GM21786 (cell line): Measurements from ENCODE around the gene TTC34.

Experiments used
- ATAC-seq: cut with Tn5 transposase; IDR thresholded peaks from one replicate; pipeline ENCODE4 v1.9.1; 2021; ENCODE audit not compliant: unreplicated experiment

Gene TTC34

DNA sequence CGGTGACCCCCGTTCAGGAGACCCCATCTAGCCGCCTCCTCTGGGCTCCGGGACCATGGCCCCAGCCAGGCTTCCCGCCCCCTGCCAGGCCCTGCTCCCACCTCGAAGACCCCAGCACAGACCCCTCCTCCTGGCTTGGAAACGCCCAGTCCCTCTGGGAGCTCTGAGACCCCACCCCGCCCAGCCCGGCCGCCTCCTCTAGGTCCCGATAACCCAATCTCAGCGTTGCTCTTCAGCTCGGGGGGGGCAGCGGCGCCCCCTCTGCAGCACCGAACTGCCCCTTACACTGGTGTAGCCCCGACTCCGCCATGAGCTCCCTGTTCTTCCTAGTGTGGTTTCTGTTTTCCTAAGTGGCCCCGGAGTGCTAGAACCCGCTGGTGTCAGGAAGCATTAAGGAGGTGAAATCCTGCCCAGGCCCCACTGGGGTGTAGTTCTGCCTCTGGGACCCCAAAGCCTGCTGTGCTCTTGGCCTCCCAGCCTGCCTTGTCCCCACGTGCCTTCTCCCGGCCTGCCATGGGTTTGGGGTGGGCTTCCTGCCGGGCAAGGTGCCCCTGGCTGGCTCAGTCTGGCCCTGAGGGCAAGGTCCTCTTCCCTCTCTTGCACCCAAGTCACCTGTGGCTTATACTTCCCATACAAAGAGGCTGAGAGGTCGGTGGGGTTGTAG, 157.9 kb downstream of the TTC34 start:
- ATAC-seq, result no peak

DNA sequence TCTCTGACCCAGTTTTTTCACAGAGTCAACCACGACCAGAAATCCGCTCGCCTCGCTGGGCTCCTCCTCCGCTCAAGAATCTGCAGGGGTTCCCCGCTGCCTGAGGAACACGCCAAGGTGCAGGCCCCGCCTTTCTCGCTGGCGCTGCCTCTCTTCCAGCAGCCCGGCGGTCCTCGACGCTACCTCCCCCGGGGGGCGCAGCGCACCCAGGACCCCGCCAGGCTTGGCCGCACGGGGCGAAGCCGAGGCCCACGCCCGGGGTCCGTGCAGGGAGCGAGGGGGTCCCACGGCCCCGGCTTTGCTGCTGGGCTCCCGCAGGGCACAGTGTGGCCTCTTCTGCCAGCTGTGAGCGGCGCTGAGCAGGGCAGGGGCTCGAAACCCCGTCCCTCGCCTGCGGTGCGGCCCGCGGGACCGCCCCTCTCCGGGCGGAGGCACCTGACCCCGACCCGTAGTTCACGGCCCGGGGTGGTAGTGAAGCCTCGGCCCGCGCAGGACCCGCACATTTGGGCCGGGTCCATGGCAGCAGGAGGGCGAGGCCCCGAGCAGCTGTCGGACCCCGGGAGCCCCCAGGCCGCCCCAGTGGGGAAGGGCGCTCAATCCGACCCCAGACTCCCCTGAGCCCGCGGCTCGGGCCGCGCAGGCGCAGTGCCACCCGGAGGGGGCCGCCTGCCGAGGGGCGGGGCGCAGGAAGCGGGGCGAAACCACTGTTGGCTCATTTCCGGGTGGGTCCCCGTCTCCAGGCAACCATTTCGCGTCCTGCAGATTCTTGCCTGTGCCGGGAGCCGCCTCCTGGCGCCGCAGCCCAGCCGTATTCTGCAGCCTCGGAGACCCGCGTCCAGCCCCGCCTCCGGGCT, 158.7 kb downstream of the TTC34 start:
- ATAC-seq, result peak; percentile 77

DNA sequence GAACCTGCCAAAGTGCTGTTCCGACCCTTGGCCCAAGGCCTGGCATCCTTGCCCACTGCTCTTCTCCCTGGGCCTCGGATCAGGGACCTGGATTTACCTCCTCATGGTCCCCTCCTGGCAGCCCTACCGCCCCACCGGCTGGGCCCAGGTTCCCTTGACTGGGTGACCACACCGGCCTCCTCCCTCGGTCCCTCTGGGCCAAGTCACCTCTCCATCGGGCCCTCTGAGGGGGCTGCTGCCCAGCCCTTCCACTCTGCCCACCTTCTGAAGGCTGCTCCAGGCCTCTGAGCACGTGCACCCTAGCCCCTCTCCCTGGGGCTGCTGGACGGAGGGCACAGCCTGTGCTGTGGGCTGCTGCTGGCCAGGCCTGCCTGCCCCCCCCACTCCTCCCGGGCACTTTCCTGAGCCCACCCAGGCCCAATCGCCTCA, 159.3 kb downstream of the TTC34 start:
- no peak for ATAC-seq

DNA sequence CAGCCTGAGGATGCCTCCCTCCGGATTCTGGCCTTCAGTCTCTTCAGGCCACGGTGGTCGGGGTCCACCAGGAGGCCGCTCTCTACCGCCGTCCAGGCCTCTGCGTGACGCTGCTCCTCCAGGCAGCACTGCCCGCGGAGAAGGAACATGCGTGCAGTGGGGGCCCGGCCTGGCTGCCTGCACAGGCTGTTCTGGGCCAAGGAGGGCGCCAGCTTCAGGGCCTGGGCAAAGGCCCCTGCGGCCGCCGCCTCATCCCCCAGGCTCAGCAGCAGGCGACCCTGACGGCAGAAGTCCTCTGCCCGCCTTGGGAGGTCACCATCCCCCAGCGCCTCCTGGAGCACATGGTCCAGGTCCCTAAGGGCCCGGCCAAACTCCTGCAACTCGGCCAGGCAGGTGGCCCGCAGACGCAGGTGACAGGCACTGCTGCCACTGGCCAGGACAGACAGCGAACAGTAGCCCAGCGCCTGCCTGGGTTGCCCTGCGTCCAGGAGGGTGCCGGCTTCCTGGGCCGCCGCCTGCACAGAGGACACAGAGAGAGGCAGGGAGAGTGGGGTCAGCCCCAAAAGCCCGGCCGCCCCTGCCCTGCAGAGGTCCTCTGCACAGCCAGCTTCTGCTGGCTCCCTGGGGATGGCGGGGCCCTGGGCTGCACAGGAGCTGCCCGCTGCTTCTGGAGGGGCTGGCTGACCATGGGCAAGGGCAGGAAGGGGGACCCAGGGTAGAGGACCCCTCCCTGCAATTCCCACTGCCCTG, 159.9 kb downstream of the TTC34 start:
- ATAC-seq, result no peak

DNA sequence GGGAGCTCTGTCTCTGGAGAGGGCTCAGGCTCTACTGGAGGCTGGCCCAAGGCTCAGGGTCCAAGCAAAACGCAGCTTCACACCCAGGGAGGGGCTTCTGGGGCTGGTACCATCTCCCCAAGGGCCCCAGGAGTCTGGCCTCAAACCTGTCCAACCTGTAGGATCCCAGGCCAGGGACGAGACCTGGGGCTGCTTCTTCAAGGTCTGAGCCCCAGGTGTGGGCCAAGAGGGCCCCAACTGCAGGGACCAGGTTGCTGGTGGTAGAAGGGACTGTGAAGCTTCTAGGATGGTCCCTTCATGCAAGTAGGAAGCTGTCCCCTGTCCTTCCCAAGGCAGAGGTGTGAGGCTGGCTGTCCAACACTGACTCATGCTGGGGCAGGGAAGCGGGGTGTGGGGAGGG, 160.9 kb downstream of the TTC34 start:
- ATAC-seq, result no peak

DNA sequence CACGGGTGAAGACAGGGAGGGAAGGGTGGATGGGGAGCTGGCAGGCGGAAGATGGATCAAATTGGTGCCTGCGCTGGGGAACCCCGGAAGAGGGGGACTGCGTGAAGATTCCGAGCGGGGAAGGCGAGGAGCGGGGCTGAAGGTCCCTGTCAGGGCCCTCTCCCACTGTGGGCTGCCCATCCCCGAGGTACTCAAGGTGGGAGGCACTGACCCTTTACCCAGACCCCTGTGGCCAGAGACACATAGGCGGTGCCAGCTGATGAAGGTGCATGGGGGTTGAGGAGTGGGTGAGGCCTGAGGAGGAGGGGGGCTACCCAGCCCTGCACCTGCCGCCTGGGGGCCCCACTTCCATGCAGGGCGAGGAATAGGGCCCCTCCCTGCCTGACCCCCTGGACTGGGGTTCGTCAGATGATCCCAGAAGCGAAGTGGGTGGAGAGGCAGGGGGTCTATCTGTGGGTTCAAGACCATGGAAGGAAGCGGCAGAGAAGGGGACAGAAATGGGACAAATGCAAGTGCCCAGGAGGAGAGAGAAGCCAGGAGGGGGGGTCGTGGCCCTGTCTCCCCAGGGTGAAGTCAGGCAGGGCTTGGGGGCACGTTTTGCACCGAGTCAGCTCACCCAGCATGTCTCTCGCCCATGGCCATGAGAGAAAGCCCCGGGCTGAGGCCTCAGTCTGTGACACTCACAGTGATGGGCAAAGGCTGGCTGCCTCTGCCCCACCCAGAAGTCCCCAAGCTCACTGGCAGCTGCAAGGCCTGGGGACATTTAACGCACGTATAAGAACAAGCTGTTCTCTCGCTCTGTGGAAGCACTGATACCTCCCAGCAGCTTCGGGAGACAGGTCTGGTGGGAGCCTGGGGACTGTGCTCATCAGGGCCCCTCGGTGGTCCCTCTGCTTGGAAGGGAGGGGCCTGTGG, 161.6 kb downstream of the TTC34 start:
- no peak for ATAC-seq

DNA sequence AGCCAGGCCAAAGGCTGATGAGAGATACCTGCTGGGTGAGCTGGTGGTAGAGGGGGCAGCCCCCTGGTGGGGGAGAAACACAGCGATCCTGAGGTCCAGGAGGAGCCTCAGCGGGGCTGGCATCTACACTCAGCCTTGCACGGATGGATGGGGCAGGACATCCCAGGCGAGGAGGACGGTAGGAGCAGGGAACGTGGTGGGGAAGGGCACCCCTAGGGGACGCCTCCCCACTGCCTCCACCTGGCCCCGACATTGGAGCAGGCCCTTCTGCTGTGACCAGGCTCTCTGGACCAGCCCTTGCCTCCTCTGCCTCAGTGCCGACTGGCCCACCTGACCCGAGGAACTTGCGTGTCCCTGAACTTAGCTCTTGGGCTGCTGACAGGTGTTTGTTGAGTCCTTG, 162.3 kb downstream of the TTC34 start:
- no peak for ATAC-seq

DNA sequence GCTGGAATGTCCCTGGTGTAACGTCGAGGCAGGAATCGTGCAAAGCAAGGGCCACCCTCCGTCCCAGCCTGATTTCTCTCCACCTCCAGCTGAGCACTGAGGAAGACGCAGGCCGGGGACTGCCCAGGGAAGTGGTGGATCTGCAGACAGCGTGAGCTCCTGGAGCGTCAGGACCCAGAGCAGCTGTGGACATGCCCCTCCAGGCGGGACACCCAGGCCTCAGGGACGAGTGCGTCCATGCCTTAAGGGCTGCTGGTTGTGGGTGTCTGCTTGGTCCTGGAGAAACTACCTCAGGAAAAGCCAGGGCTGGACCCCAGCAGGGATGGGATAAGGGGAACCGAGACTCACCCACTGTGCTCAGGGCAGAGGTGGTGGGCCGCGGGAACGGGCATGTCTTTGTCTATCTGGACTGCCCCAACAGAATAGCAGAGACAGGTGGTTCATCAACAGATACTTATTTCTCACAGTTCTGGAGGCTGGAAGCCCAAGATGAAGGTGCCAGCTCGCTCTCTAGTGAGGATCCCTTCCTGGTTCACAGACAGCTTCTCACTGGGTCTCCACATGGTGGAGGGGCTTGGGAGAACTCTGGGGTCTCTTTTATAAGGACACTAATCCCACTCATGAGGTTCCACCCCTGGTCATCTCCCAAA, 162.9 kb downstream of the TTC34 start:
- ATAC-seq, result no peak

DNA sequence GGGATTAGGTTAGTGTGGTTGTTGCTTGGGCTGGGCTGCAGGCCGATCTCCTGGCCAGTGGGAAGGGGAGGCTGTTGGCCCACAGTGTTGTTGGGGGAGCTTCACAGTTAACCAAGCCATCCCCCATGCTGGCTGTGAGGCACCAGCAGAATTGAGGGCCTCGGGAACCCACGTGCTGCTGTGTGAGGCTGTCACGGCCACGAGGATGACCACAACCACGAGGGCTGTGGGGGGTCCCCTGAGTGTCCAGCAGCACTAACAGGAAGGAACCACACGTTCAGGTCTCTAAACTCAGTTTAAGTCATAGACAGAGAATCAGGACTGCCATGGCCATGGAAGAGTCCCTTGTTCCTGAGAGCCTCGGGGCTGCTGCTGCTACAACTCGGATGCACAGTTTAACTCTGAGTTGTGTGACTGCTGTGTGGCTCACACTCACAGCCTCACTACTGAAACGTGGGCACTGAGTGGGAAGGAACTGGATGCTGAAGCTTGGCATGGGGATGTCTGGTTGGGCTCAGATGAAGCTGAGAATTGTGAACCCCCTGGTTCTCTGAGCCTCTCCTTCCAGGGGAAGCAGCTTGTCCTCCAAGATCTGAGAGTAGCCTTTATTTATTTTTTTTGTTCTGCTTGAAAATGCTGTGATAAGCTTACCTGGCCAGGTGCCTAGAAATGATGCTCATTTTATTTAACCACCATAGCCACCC, 163.9 kb downstream of the TTC34 start:
- ATAC-seq, result no peak

DNA sequence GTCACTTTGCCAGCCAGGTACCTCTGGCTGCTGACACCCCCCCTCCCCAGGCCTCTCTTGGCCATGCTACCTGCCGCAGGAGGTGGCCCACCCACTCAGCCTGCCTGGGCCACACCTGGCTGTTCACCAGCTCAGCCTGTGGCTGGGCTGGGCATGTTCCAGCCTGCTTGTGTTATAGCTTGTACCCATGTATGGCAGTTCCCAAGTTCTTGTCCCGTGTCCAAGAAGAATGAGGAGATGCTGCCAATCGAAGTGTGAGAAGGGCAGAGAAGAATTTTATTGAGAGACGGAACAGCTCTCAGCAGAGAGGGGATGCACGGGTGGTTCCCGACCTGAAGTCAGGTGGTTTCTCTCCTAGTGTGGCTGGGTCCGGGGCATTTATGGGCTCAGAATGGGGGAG, 164.8 kb downstream of the TTC34 start:
- ATAC-seq, result no peak

DNA sequence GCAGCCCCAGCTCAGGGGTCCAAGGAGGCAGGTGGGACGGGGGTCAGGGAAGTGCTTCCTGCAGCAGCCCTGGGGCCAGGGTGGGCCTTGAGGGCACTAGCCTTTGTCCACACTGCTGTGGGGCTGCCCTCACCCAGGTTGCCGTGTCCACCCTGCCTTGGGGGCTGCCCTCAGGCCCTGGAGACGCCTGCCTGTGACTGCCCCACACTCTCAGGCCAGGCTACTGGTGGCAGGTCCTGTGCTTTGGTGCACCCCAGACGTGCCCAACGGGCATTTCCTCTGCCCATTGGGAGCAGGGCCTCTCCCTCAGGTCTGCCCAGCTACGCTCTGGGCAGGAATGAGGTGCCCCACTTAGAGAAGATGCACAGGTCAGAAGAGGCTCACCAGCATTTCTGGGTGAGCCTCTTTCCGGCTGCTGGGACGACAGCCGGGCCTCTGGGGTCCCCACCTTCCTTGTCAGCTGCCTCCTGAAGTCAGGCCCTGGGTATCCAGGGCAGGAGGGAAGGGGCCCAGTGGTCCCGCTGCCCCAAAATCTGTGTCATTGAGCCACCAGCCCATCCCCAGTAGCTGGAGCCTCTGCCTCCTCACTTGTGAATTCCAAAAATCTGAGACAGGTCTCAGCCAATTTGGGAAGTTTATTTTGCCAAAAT, 166.0 kb downstream of the TTC34 start:
- no peak for ATAC-seq

DNA sequence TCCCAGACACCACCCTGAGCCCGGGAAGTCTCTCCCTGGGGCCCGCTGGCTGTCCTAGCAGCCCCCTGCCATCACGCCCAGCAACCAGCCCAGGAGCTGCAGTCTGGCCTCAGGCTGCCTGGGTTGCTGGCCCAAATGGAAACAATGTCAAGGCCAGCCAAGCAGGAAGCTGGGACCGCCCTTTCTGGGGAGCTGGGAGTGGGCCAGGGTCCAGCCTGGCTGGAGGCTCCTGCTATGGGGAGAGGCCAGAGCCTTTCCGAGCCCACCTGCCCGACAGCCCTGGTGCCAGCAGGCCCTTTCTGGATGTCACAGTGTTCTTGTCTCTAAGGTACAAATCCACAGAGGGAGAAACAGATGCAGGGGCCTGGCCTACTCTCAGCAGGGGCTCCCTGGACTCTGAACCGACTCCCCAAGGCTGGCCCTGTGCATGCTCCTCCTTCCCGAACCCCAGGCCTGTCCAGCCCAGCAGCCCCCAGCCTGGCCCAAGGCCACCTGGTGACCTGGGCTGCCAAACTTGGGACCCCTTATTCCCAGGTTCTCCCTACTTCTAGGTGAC, 167.5 kb downstream of the TTC34 start:
- no peak for ATAC-seq

DNA sequence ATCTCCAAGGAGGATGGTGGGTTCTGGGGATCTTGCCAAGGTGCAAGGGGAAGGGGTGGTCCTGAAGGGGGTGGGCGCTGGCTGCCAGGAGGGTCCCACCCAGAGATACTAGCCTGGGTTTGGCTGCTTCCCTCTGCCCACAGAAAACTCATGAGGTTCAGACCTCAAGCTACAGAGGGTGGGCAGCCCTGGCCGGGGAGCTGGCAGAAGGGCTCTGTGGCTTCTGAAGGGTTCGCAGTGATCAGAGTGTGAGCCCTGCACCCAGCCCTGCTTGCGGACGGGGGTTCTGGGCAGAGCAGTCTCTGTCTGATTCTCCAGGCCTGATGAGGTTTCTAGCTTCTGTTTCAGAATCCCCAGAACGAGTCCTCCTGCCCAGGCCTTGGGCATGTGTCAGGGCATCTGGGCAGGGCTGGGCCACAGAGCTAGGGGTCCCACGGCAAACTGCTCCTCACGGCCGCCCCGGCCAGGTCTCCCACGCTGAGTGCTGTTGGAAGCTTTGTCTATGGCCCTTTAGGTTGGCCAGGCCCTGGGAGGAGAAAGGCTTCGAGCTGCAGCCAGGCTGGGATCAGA, 168.0 kb downstream of the TTC34 start:
- ATAC-seq, result no peak

DNA sequence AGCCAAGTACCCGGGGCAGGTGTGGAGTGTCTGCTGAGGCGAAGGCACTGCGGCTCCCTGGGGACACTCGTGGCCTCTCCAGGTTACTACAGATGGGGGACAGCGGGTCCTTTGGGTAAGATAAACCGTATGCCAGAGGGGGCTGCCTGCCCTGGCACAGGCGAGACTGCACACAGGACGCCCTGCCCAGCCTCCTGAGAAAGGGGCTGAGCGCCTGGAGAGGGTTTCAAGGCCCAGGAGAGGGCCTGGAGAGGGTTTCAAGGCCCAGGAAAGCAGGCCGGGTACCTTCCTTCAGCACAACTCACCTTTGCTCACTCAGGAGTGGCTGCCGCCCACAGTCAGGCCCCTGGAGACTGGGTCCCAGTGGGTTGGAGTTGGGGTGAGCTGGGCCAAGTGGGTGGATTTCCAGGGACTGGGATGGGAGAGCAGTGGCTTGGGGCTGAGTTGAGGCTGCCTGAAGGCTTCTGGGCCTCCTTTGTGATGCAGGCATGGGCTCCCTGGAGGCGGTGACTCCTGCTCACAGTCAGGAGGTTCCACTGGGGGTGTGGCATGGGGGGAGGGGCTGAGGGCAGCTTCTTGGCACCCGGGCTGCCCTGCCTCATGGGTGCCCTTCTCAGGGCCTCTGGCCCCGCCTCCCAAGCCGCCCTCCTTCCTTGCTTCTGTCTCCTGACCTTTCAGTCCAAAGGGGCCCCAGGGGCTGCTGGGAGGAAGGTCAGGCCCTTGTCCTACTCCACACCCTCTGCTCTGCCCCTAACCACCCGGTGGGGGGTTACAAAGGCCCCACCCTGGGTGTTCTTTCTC, 168.7 kb downstream of the TTC34 start, which contains the start of gene MMEL1:
Gene MMEL1, minus strand, starts transcription at position 456 of the 801 bp plus-strand sequence. CDS start 3,532 bp downstream, outside the sequence.
- ATAC-seq, result no peak

DNA sequence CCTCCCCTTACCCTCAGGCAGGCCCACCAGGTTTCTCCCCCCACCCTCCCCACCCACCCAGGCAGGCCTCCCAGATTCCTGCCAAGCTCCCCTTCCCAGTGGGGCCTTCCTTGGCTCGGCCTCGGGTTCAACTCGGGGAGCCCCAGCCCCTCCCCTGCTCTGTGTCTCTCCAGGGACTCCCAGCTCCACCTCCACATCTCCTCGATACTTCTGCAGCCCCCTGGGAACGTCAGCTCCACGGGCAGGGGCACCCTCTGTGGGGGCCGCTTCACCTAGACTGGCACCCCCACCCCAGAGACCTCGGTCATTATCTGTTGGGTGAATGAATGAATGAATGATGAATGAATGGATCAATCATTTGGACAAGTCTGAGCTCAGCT, 169.5 kb downstream of the TTC34 start:
- ATAC-seq, result no peak

DNA sequence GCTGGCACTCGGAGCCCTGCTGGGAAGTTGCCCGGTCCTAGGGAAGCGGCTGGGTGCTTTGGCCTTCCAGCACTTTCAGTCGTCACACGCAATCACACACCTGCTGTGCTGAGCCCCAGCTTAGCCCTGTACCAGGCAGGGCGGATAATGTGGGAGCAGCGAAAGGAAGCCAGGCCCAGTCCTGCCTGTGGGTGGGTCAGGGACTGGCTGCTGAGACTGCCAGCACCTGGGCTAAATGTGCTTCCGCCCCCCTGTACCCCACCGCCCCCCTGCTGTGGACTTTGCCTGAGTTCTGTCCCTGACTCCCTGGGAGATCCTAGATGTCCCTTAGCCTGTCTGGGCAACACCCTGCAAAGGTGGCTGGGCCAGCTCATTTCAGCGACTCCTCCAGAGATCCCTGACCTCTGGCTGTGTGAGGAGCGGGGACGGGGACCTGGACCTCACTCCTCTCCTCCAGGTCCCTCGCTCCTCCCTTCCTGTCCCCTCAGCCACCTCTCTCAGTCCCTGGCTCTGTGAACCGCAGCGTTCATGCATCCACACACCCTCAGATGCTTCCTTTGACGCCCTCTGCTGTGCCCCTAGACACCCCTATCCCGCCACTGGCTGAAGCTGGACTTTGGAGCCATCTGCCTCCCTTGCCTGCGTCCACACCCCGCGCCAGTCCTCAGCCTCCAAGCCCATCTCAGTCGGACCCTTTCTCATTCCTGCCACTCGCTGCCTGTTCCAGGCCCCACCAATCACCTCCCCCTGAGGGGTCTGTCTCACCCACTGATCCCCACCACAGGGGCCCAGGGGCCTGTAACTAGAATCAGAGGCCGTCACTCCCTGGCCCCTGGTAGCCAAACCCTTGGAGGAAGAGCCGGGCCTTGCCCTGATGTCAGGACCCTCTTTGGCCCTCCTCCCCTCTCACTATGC, 170.1 kb downstream of the TTC34 start:
- no peak for ATAC-seq
